Raji (cell line): ENCODE results near the gene OCA2.

ENCODE experiments used
- POLR2A ChIP-seq: IDR thresholded peaks from 2 replicates; pipeline ENCODE4 v1.6.1; 2011; ENCODE audit warnings: low read depth, low read length, control low read depth; ENCODE audit not compliant: insufficient read depth

OCA2 gene

GRCh38 chr15:27742751-27743477 is 356.2 kb downstream of the OCA2 start:
- TF ChIP-seq POLR2A = no peak

- no peak for TF ChIP-seq POLR2A
These were observed 357.8 kb downstream of the OCA2 start for GRCh38 chr15:27741226-27741860.

GRCh38 chr15:27734785-27735495 is 364.2 kb downstream of the OCA2 start:
- TF ChIP-seq POLR2A = no peak

GRCh38 chr15:27731776-27732175 is 367.3 kb downstream of the OCA2 start:
- TF ChIP-seq POLR2A = no peak

GRCh38 chr15:27730868-27731267 is 368.2 kb downstream of the OCA2 start:
- no peak for TF ChIP-seq POLR2A

GRCh38 chr15:27725731-27726130 is 373.4 kb downstream of the OCA2 start:
- TF ChIP-seq POLR2A = no peak

GRCh38 chr15:27723821-27724220 is 375.3 kb downstream of the OCA2 start:
- no peak for TF ChIP-seq POLR2A

- no peak for TF ChIP-seq POLR2A
These were observed 377.0 kb downstream of the OCA2 start for GRCh38 chr15:27722102-27722501.

GRCh38 chr15:27714675-27715074 is 384.4 kb downstream of the OCA2 start:
- no peak for TF ChIP-seq POLR2A

- TF ChIP-seq POLR2A = no peak
These were observed 391.9 kb downstream of the OCA2 start for GRCh38 chr15:27707257-27707656.

GRCh38 chr15:27706300-27706699 is 392.8 kb downstream of the OCA2 start:
- TF ChIP-seq POLR2A = no peak

- no peak for TF ChIP-seq POLR2A
These were observed 394.1 kb downstream of the OCA2 start for GRCh38 chr15:27705056-27705455.
